Osteoblast (primary cell): ENCODE measurements around the gene NR2F1-AS1. TPM values are rescaled to one million over a fixed set of nuclear protein-coding genes. Genes with fewer than 3 reads are reported as not detected.

ENCODE experiments used
- DNase-seq: peaks from one replicate; pipeline ENCODE4 v3.0.0; 2011; ENCODE audit warnings: low spot score, mixed read lengths; ENCODE audit not compliant: insufficient read length; ENCODE audit errors: missing footprints
- H2AFZ ChIP-seq: 2 replicates; pipeline ENCODE4 v1.6.0; 2011; ENCODE audit warnings: mild to moderate bottlenecking, low read length
- H3K27ac ChIP-seq: 2 replicates; pipeline ENCODE4 v1.5.1; 2011; ENCODE audit warnings: mild to moderate bottlenecking, low read depth, low read length, moderate library complexity
- H3K27me3 ChIP-seq: 2 replicates; pipeline ENCODE4 v1.6.0; 2012; ENCODE audit warnings: mild to moderate bottlenecking, control low read depth, inconsistent platforms, low read length, moderate library complexity; ENCODE audit not compliant: insufficient read depth
- H3K36me3 ChIP-seq: 2 replicates; pipeline ENCODE4 v1.5.1; 2011; ENCODE audit warnings: mild to moderate bottlenecking, low read length, control low read depth, moderate library complexity; ENCODE audit not compliant: insufficient read depth
- H3K4me1 ChIP-seq: 2 replicates; pipeline ENCODE4 v1.5.1; 2011; ENCODE audit warnings: mild to moderate bottlenecking, low read length, control low read depth, moderate library complexity; ENCODE audit not compliant: insufficient read depth
- H3K4me2 ChIP-seq: 2 replicates; pipeline ENCODE4 v1.6.0; 2011; ENCODE audit warnings: mild to moderate bottlenecking, low read length; ENCODE audit not compliant: insufficient read depth
- H3K4me3 ChIP-seq: fragments of 200-600 bp; sonication (generic); 3 replicates; pipeline ENCODE4 v1.5.1; 2012; ENCODE audit warnings: mild to moderate bottlenecking, low read length, inconsistent platforms; ENCODE audit not compliant: insufficient read depth
- H3K79me2 ChIP-seq: 2 replicates; pipeline ENCODE4 v1.6.0; 2012; ENCODE audit warnings: mild to moderate bottlenecking, low read length, control low read depth, inconsistent platforms; ENCODE audit not compliant: insufficient read depth
- H3K9me3 ChIP-seq: 2 replicates; pipeline ENCODE4 v1.5.1; 2011; ENCODE audit warnings: low read depth, low read length, control low read depth
- H4K20me1 ChIP-seq: 2 replicates; pipeline ENCODE4 v1.6.0; 2012; ENCODE audit warnings: mild to moderate bottlenecking, low read length, control low read depth; ENCODE audit not compliant: insufficient read depth
- CTCF ChIP-seq: IDR thresholded peaks from 2 replicates; pipeline ENCODE4 v1.5.1; 2011; ENCODE audit warnings: mild to moderate bottlenecking, low read depth, low read length, moderate library complexity; ENCODE audit errors: extremely low read depth
- total RNA-seq: library from RNA; depleted of rRNA; stranded (reverse); fragments of >200 nt; gene quantifications from 2 replicates; pipeline ENCODE4 v1.2.3, GENCODE V29; 2012

Gene NR2F1-AS1
- total RNA-seq, 1 donor, result 15.9 TPM

- H3K4me2 ChIP-seq, result peak overlapping the region; percentile 63
Observed at GRCh38 chr5:93572608-93573353, 8.2 kb downstream of the NR2F1-AS1 start.

GRCh38 chr5:93572101-93572607 lies 8.9 kb downstream of the NR2F1-AS1 start:
- no peak overlapping the region for H2AFZ ChIP-seq
- H3K9me3 ChIP-seq, result no peaks in the 10 kb centered on the region
- no peak for TF ChIP-seq CTCF
- no peaks in the 10 kb centered on the region for H3K27me3 ChIP-seq
- peak; percentile 62 for DNase-seq
- peak overlapping the region; percentile 63 for H3K4me2 ChIP-seq
- H3K4me1 ChIP-seq, result no peaks in the 10 kb centered on the region
- peak overlapping the region; percentile 54 for H3K4me3 ChIP-seq
- no peak overlapping the region for H3K27ac ChIP-seq
- peaks cover 3% of the 10 kb centered on the region for H3K36me3 ChIP-seq
- peaks cover 70% of the 10 kb centered on the region for H3K79me2 ChIP-seq
- H4K20me1 ChIP-seq, result peaks cover 5% of the 10 kb centered on the region

More at GRCh38 chr5:93572608-93573353, 8.2 kb downstream of the NR2F1-AS1 start:
- no peak for TF ChIP-seq CTCF
- Histone ChIP-seq H3K4me1 (no peaks in the 10 kb centered on the region), H3K27me3 (no peaks in the 10 kb centered on the region), H3K79me2 (peaks cover 70% of the 10 kb centered on the region), H3K9me3 (no peaks in the 10 kb centered on the region), H3K27ac (no peak overlapping the region), H4K20me1 (peaks cover 5% of the 10 kb centered on the region), H3K36me3 (peaks cover 3% of the 10 kb centered on the region), H2AFZ (peak overlapping the region; percentile 39), H3K4me3 (peak overlapping the region; percentile 54)
- DNase-seq, result peak; percentile 78

GRCh38 chr5:93571114-93571949 lies 9.7 kb downstream of the NR2F1-AS1 start:
- Histone ChIP-seq H2AFZ (no peak overlapping the region), H3K4me2 (no peak overlapping the region), H3K36me3 (peaks cover 3% of the 10 kb centered on the region), H3K27me3 (no peaks in the 10 kb centered on the region), H3K27ac (no peak overlapping the region), H3K9me3 (no peaks in the 10 kb centered on the region), H4K20me1 (peaks cover 5% of the 10 kb centered on the region), H3K4me1 (no peaks in the 10 kb centered on the region), H3K79me2 (peaks cover 70% of the 10 kb centered on the region), H3K4me3 (no peak overlapping the region)
- no peak for TF ChIP-seq CTCF
- peak; percentile 87 for DNase-seq
